ENCODE data around the gene CNTNAP2.

DNA sequence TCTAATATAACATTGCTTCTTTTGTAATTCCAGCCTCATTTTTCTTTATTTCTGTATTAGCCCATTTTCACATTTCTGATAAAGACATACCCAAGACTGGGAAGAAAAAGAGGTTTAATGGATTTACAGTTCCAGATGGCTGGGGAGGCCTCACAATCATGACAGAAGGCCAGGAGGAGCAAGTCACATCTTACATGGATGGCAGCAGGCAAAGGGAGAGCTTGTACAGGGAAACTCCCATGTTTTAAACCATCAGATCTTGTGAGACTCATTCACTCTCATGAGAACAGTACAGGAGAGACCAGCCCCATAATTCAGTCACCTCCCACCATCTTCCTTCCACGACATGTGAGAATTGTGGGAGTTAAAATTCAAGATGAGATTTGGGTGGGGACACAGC, 510.3 kb downstream of the CNTNAP2 start:
- TF ChIP-seq POLR2AphosphoS5 (IDR thresholded peaks at IDR 0.05; ENCODE audit: low read depth, low read length): no peak
- TF ChIP-seq POLR2A (IDR thresholded peaks at IDR 0.05; ENCODE audit: low read depth, low read length): no peak
- no peak for TF ChIP-seq PAX5 (IDR thresholded peaks at IDR 0.05; ENCODE audit: insufficient read depth, low read length, severe bottlenecking)
- no peak for TF ChIP-seq TAF1 (IDR thresholded peaks at IDR 0.05; ENCODE audit: low read depth, low read length)
- no peak for TF ChIP-seq POU2F2 (IDR thresholded peaks at IDR 0.05; ENCODE audit: low read depth, low read length)
